ENCODE measurements around the gene HECTD2. TPM values are rescaled to one million over a fixed set of nuclear protein-coding genes. Genes with fewer than 3 reads are reported as not detected.

The HECTD2 gene
- polyA plus RNA-seq, 3 donors = 0.12 TPM; not detected in 2

DNA sequence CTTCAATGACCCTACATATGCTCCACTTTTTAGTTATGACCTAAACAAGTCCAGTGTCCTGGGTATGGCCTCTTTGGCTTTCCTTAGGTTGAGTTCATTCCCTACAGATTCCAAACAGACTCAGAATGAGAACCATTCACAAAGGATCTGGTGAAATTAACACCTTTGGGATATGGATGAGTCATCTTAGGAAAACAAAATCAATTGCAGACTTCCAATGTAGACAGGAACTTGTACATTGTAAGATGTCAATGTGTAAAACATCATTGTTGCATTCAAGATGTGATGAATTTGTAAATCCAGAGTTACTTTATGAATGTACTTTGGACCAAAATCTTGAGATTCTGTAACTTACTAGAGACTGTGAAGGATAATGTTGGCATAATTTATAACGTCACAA, 43.4 kb upstream of the HECTD2 start:
- Mint-ChIP-seq H3K27ac (no peak overlapping the region), H3K27me3 (ENCODE audit: low read depth in 3 of 3) (peaks cover 1 to 3% (median 3%) of the 10 kb centered on the region in 3 donors), H3K4me3 (no peak overlapping the region), H3K9me3 (peaks cover 0 to 11% (median 5%) of the 10 kb centered on the region in 7 donors), H3K36me3 (no peaks in the 10 kb centered on the region), H3K4me1 (no peaks in the 10 kb centered on the region)
- no peak overlapping the region for H3K9ac ChIP-seq (ENCODE audit: insufficient read depth, low read length, poor library complexity, severe bottlenecking)
- intact Hi-C loops (cut with micrococcal nuclease) = no loop called here
- WGBS (ENCODE audit: insufficient coverage) = no CpG with 5 or more reads among the region's 1 CpG
- DNase-seq = no peak
- no peaks in the 10 kb centered on the region for H3K36me3 ChIP-seq (replicated peaks in 1 of 2; ENCODE audit: control insufficient read depth in 1 of 2, insufficient read depth in 2 of 2, low read length in 2 of 2)
- TF ChIP-seq, protein P1, sequence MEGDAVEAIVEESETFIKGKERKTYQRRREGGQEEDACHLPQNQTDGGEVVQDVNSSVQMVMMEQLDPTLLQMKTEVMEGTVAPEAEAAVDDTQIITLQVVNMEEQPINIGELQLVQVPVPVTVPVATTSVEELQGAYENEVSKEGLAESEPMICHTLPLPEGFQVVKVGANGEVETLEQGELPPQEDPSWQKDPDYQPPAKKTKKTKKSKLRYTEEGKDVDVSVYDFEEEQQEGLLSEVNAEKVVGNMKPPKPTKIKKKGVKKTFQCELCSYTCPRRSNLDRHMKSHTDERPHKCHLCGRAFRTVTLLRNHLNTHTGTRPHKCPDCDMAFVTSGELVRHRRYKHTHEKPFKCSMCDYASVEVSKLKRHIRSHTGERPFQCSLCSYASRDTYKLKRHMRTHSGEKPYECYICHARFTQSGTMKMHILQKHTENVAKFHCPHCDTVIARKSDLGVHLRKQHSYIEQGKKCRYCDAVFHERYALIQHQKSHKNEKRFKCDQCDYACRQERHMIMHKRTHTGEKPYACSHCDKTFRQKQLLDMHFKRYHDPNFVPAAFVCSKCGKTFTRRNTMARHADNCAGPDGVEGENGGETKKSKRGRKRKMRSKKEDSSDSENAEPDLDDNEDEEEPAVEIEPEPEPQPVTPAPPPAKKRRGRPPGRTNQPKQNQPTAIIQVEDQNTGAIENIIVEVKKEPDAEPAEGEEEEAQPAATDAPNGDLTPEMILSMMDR (IDR thresholded peaks at IDR 0.05) = no peak
- no peak overlapping the region for H3K4me3 ChIP-seq (replicated peaks in 1 of 3; ENCODE audit: low read depth in 2 of 3, low read length in 3 of 3)
- no peaks in the 10 kb centered on the region for H3K4me1 ChIP-seq (ENCODE audit: control insufficient read depth in 1 of 2, insufficient read depth in 2 of 2, low read length in 2 of 2)
- H4K20me1 ChIP-seq (ENCODE audit: insufficient read depth, low read length) = no peaks in the 10 kb centered on the region
- no peak overlapping the region for H3K27ac ChIP-seq (ENCODE audit: low read depth in 1 of 2, low read length in 2 of 2)
- no peak overlapping the region for H2AFZ ChIP-seq (ENCODE audit: insufficient read depth, low read depth, low read length, poor library complexity, severe bottlenecking)
- H3K9me3 ChIP-seq (replicated peaks in 1 of 2; ENCODE audit: control insufficient read depth in 1 of 2, insufficient read depth in 1 of 2, low read length in 2 of 2) = no peaks in the 10 kb centered on the region
- no peaks in the 10 kb centered on the region for H3K79me2 ChIP-seq (ENCODE audit: insufficient read depth, low read length)
- H3K27me3 ChIP-seq (ENCODE audit: control insufficient read depth in 2 of 2, insufficient read depth in 2 of 2, low read length in 2 of 2) = no peaks in the 10 kb centered on the region
- no peak overlapping the region for H3K4me2 ChIP-seq (replicated peaks; ENCODE audit: extremely low read depth, low read length, poor library complexity, severe bottlenecking)

DNA sequence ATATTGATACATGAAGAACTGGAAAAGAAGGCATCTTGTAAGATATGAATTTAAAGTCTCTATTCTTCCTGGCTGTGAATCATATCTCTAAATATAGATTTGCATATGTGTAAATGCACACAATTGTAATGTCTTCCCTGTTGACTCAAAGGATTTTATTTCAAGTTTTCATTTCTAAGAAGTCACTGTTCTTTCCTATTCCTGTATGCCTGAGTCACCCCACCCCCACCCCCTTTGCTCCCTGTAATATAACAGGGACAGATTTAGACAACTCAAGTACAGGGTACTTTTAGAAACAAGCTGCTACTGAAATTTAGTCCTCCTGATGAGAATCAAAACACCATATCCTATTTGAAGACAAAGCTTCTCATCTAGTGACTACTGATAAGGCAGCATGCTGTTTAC, 43.0 kb upstream of the HECTD2 start:
- Mint-ChIP-seq H3K27me3 (ENCODE audit: low read depth in 3 of 3) (peaks cover 1 to 3% (median 2%) of the 10 kb centered on the region in 3 donors), H3K4me3 (no peak overlapping the region), H3K4me1 (no peaks in the 10 kb centered on the region), H3K27ac (no peak overlapping the region), H3K36me3 (no peaks in the 10 kb centered on the region), H3K9me3 (peaks cover 0 to 11% (median 5%) of the 10 kb centered on the region in 7 donors)
- intact Hi-C loops (cut with micrococcal nuclease) = no loop called here
- Histone ChIP-seq H3K79me2 (ENCODE audit: insufficient read depth, low read length) (no peaks in the 10 kb centered on the region), H2AFZ (ENCODE audit: insufficient read depth, low read depth, low read length, poor library complexity, severe bottlenecking) (no peak overlapping the region), H3K9ac (ENCODE audit: insufficient read depth, low read length, poor library complexity, severe bottlenecking) (no peak overlapping the region), H3K4me3 (replicated peaks in 1 of 3; ENCODE audit: low read depth in 2 of 3, low read length in 3 of 3) (no peak overlapping the region), H3K9me3 (replicated peaks in 1 of 2; ENCODE audit: control insufficient read depth in 1 of 2, insufficient read depth in 1 of 2, low read length in 2 of 2) (no peaks in the 10 kb centered on the region), H4K20me1 (ENCODE audit: insufficient read depth, low read length) (no peaks in the 10 kb centered on the region), H3K4me1 (ENCODE audit: control insufficient read depth in 1 of 2, insufficient read depth in 2 of 2, low read length in 2 of 2) (no peaks in the 10 kb centered on the region), H3K4me2 (replicated peaks; ENCODE audit: extremely low read depth, low read length, poor library complexity, severe bottlenecking) (no peak overlapping the region), H3K27me3 (ENCODE audit: control insufficient read depth in 2 of 2, insufficient read depth in 2 of 2, low read length in 2 of 2) (no peaks in the 10 kb centered on the region), H3K36me3 (replicated peaks in 1 of 2; ENCODE audit: control insufficient read depth in 1 of 2, insufficient read depth in 2 of 2, low read length in 2 of 2) (no peaks in the 10 kb centered on the region), H3K27ac (ENCODE audit: low read depth in 1 of 2, low read length in 2 of 2) (no peak overlapping the region)
- DNase-seq = no peak
- TF ChIP-seq, protein P1 (IDR thresholded peaks at IDR 0.05) = no peak
